ACC112 (cell line): ENCODE data around the gene CTTNBP2NL.

Experiments used
- H2AFZ ChIP-seq: fragments of 200-600 bp; sonication (generic); one replicate; pipeline ENCODE4 v1.6.0; 2017; ENCODE audit warnings: antibody characterized with exemption, low read length; ENCODE audit not compliant: unreplicated experiment
- H3K27ac ChIP-seq: fragments of 200-600 bp; sonication (generic); 2 replicates; pipeline ENCODE4 v1.5.1; 2014; ENCODE audit warnings: low read depth, mild to moderate bottlenecking, antibody characterized with exemption, low read length, moderate library complexity
- H3K27me3 ChIP-seq: fragments of 200-600 bp; sonication (generic); 2 replicates; pipeline ENCODE4 v1.6.1; 2014; ENCODE audit warnings: mild to moderate bottlenecking, antibody characterized with exemption, low read length, moderate library complexity, mixed read lengths; ENCODE audit not compliant: insufficient read depth
- H3K36me3 ChIP-seq: fragments of 200-600 bp; sonication (generic); 2 replicates; pipeline ENCODE4 v1.6.1; 2016; ENCODE audit warnings: mild to moderate bottlenecking, antibody characterized with exemption, low read length, moderate library complexity, mixed read lengths; ENCODE audit not compliant: insufficient read depth
- H3K4me1 ChIP-seq: fragments of 200-600 bp; sonication (generic); one replicate; pipeline ENCODE4 v1.6.1; 2016; ENCODE audit warnings: low read length, mixed read lengths; ENCODE audit not compliant: insufficient read depth, unreplicated experiment, control insufficient read depth
- H3K4me3 ChIP-seq: fragments of 200-600 bp; sonication (generic); 2 replicates; pipeline ENCODE4 v1.5.1; 2014; ENCODE audit warnings: mild to moderate bottlenecking, low read depth, low read length
- H3K79me2 ChIP-seq: fragments of 200-600 bp; sonication (generic); one replicate; pipeline ENCODE4 v1.6.0; 2016; ENCODE audit warnings: low read length; ENCODE audit not compliant: control insufficient read depth, unreplicated experiment, insufficient read depth

Gene CTTNBP2NL

DNA sequence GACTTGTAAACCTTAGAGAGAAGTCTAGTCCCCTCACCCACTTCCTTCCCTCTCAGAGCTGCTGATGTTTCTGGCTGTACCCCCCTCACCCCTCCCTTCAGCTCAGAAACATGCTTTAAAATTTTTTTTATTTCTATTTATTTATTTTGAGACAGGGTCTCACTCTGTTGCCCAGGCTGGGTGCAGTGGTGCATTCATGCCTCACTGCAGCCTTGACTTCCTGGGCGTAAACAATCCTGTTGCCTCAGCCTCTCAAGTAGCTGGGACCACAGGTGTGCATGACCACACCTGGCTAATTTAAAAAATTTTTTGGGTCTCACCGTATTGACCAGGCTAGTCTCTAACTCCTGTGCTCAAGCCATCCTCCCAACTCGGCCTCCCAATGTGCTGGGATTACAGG lies 109.9 kb downstream of the CTTNBP2NL start:
- H3K27ac ChIP-seq = no peak overlapping the region
- H3K27me3 ChIP-seq = peaks cover 32% of the 10 kb centered on the region

DNA sequence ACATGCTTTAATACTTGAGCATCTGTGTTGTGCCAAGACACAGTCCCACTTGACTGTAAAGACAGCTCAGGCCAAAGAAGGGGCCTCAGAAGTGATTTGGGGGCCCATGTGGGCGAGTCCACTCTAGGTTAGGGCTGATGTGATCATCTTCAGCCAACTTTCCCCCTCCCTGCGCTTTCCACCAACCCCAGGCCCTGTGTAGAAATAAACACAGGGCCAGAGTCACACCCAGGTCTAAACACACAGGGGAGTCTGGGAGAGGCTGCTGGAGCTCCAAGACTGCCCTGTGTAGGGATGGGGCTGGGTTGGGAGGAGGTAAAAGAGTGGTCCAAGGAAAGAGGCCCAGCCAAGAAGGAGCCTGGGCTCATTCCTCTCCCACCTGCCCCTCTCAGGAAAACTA lies 110.3 kb downstream of the CTTNBP2NL start:
- Histone ChIP-seq H3K4me1 (peaks cover 12% of the 10 kb centered on the region), H3K4me3 (no peak overlapping the region), H3K27ac (no peak overlapping the region), H3K36me3 (no peaks in the 10 kb centered on the region), H3K79me2 (no peaks in the 10 kb centered on the region), H2AFZ (no peak overlapping the region), H3K27me3 (peaks cover 32% of the 10 kb centered on the region)

More for the DNA sequence above, 109.9 kb downstream of the CTTNBP2NL start:
- Histone ChIP-seq H3K4me1 (peaks cover 13% of the 10 kb centered on the region), H3K36me3 (no peaks in the 10 kb centered on the region), H3K79me2 (no peaks in the 10 kb centered on the region), H2AFZ (no peak overlapping the region), H3K4me3 (no peak overlapping the region)

DNA sequence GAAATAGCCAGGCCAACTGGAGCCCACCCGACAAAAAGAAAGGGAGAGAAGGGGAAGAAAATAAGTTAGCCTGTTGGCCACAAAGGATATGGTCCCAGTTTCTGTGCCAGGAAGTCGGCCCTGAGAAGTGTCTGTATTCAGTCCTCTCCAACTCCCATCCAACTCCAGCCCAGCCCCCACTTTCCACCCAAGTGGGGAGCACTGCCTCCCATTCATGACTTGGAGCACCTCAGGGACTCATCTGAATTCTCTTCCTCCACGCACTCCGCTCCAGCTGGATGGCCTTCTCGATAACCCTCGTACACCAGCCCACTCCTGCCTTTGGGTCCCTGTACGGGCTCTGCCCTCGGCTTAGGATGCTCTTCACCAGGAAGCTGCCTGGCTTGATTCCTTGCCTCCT lies 110.7 kb downstream of the CTTNBP2NL start:
- Histone ChIP-seq H3K27ac (no peak overlapping the region), H3K27me3 (peaks cover 32% of the 10 kb centered on the region), H3K36me3 (no peaks in the 10 kb centered on the region)

DNA sequence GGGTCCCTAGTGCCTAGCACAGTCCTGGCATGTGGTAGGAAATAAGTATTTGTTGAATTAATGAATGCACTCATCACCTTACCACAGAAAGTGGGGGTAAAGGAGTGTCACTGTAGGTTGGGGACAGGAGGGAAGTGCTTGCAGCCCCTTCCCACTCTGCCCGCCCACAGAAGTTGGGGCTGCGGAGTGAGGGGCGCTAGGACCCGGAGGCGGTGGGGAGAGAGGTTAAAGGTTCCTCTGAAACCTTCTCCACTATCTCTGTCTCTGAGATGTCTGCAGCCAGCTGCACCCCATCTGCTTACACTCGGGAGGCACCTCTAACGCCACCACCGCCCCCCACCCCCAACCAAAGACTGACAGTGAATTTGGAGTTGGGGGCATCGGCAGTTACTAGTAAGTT lies 111.3 kb downstream of the CTTNBP2NL start:
- no peak overlapping the region for H3K27ac ChIP-seq
- no peak overlapping the region for H2AFZ ChIP-seq
- H3K36me3 ChIP-seq = no peaks in the 10 kb centered on the region
- peaks cover 8% of the 10 kb centered on the region for H3K4me1 ChIP-seq
- H3K4me3 ChIP-seq = no peak overlapping the region; the same call in 1 of the 2 replicates
- peaks cover 32% of the 10 kb centered on the region for H3K27me3 ChIP-seq
- H3K79me2 ChIP-seq = no peaks in the 10 kb centered on the region

More for the DNA sequence above, 110.7 kb downstream of the CTTNBP2NL start:
- Histone ChIP-seq H3K79me2 (no peaks in the 10 kb centered on the region), H3K4me3 (no peak overlapping the region), H2AFZ (no peak overlapping the region), H3K4me1 (peaks cover 8% of the 10 kb centered on the region)

DNA sequence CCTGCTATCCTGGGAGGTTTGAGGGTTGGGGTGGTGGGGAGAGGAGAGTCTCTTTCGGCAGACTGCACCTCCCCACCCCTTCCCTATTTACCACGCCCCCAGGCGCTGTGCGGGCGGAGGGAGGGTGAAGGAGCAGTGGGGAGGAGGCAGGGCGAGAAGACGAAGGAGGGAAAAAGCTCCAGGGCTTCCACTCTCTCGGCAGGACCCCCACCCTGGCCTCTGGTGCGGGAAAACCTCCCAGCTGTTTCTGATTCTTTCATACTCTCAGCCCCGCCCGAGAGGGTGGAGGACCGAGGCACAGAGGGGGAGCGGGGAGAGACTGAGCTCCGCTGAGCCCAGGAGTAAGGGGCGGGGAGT lies 111.9 kb downstream of the CTTNBP2NL start:
- H3K79me2 ChIP-seq = no peaks in the 10 kb centered on the region
- H2AFZ ChIP-seq = peak overlapping the region; percentile 95
- H3K27me3 ChIP-seq = peaks cover 32% of the 10 kb centered on the region
- no peaks in the 10 kb centered on the region for H3K36me3 ChIP-seq
- H3K27ac ChIP-seq = no peak overlapping the region
- H3K4me1 ChIP-seq = peaks cover 8% of the 10 kb centered on the region
- H3K4me3 ChIP-seq = peak overlapping the region; percentile 76

DNA sequence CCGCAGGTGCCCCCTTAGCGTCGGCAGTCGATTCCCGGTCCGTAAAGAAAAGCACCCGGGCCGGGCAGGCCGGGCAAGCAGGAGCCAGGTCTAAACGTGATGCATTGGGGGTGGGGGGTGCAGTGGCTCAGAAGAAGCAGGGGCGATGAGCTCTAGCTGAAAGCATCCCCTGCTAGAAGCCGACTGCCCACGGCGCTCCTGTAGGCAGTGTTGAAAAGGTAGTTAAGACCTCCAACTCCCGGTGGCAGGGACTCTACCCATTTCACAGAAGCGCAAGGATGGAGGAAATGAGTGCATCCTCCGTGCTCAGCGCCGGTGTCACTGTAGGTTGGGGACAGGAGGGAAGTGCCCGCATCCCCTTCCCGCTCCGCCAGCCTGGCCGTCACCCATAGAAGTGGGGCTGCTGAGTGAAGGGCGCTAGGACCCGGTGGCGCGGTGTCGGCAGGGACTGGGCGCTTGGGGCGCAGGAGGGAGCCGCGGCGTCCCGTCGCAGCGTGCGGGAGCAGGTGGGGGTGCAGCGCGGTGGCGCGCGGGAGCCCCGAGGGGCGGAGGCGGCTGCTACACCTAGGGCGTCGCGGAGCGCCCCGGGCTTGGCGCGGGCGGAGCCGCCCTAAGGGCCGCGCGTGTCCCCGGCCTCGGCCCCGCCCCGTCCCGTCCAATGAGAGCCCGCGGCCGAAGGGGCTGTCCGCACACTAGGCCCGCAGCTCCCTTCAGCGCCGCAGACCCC lies 112.4 kb downstream of the CTTNBP2NL start, which contains the start of gene WNT2B:
TSS of gene WNT2B (plus strand) at position 688 of the 727 bp plus-strand sequence. CDS start 298 bp downstream, outside the sequence.
- Histone ChIP-seq H3K27ac (no peak within 1 kb of the TSS), H3K27me3 (peaks cover 32% of the 10 kb centered on the region), H3K4me3 (peak within 1 kb of the TSS; percentile 76), H3K79me2 (no peaks in the 10 kb centered on the region), H3K36me3 (no peaks in the 10 kb centered on the region), H3K4me1 (peaks cover 8% of the 10 kb centered on the region), H2AFZ (peak within 1 kb of the TSS; percentile 95)

DNA sequence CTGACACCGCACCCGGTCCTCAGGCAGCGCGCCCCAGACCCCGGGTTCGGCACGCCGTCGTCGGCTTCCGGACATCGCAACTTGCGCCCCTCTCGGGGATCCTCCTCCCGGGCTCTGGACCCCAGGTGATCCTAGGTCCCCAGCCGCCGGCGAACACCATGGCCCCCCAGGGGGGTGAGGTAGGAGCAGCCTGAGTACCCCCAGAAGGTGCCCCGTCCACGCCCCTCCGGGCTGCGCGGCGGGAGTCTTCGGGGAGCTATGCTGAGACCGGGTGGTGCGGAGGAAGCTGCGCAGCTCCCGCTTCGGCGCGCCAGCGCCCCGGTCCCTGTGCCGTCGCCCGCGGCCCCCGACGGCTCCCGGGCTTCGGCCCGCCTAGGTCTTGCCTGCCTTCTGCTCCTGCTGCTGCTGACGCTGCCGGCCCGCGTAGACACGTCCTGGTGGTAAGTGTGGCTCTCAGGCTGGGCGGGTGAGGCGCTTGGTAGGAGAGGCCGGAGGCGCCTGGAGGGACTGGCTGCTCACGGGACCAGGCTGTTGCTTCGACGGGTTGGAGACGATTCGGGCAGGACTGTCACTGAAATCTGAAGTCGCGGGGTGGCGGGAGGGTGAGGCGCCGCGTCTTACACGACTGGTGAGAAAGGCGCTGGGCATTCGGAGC lies 113.1 kb downstream of the CTTNBP2NL start:
- Histone ChIP-seq H2AFZ (peak overlapping the region; percentile 95), H3K27ac (no peak overlapping the region), H3K79me2 (no peaks in the 10 kb centered on the region), H3K36me3 (no peaks in the 10 kb centered on the region), H3K4me3 (peak overlapping the region; percentile 76), H3K27me3 (peaks cover 32% of the 10 kb centered on the region), H3K4me1 (peaks cover 8% of the 10 kb centered on the region)

DNA sequence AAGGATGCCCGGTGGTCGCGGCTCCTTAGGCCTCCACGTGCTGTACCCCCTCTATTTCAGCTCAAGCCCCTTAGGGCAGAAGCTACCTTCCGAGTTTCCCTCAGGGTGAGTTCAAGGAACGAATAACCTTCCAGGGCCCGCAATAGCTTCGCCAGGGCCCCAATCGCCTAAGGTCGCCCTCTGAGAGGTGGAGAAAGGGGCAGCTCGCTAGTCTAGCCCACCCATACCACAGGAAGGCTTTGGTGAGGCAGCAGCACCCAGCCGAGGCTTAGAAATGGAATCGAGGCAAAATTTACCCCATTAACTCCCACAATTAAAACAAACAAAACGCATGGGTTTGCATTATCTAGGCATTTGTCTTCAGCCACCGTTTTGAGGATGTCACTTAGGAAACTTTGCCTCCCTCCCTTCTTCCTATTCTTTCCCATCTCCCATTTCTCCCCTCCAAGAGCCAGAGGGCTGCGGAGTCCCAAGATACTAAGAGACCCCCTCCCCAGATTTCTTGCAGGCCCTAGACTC lies 113.7 kb downstream of the CTTNBP2NL start:
- Histone ChIP-seq H3K36me3 (no peaks in the 10 kb centered on the region), H2AFZ (no peak overlapping the region), H3K27me3 (peaks cover 32% of the 10 kb centered on the region), H3K79me2 (no peaks in the 10 kb centered on the region), H3K4me3 (no peak overlapping the region), H3K4me1 (peaks cover 8% of the 10 kb centered on the region), H3K27ac (no peak overlapping the region)

DNA sequence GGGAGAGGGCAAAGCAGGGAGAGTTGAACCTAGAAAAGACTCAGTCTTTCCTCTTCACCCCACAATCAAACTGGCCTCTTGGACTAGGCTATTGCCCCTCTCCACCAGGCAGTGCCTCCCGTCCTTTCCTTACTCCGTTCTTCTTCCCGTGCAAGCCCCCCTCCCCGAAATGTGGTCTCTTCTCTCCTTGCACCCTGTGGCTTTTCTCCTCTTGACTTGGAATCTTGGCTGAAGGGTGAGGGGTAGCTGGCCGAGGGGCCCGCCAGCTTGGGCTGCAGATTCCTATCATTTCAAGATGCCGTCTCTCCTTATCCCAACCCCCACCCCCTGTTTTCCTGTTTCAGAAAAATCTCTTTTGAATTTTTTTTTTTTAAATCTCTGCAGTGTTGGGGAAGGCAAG lies 114.3 kb downstream of the CTTNBP2NL start:
- Histone ChIP-seq H2AFZ (no peak overlapping the region), H3K4me3 (no peak overlapping the region), H3K79me2 (no peaks in the 10 kb centered on the region), H3K27me3 (peaks cover 32% of the 10 kb centered on the region), H3K36me3 (no peaks in the 10 kb centered on the region), H3K4me1 (peaks cover 10% of the 10 kb centered on the region), H3K27ac (no peak overlapping the region)
